ENCODE data around the gene SSR2. TPM values are rescaled to one million over a fixed set of nuclear protein-coding genes. Genes with fewer than 3 reads are reported as not detected.

SSR2 gene
- total and polyA plus RNA-seq, 4 donors: 93.1 to 264 (median 173) TPM

GRCh38 chr1:155966750-155967149, 54.0 kb downstream of the SSR2 start:
- no peak overlapping the region for H3K4me3 ChIP-seq (ENCODE audit: low read depth in 1 of 3, low read length in 3 of 3)

GRCh38 chr1:155966135-155966534, 54.6 kb downstream of the SSR2 start:
- Histone ChIP-seq H3K36me3 (ENCODE audit: control insufficient read depth in 4 of 4, insufficient read depth in 3 of 4, low read depth in 1 of 4, low read length in 3 of 4) (peaks cover 2 to 11% (median 3%) of the 10 kb centered on the region in 4 donors), H3K9ac (ENCODE audit: low read depth in 1 of 2, low read length in 2 of 2) (no peak overlapping the region), H3K27me3 (ENCODE audit: control insufficient read depth in 4 of 4, insufficient read depth in 4 of 4, low read length in 3 of 4) (no peaks in the 10 kb centered on the region), H3K4me3 (ENCODE audit: low read depth in 1 of 3, low read length in 3 of 3) (no peak overlapping the region), H3K27ac (ENCODE audit: low read depth in 1 of 2, low read length in 2 of 2) (no peak overlapping the region), H3K9me3 (ENCODE audit: control insufficient read depth in 4 of 4, low read length in 3 of 4) (no peaks in the 10 kb centered on the region), H3K4me1 (ENCODE audit: control insufficient read depth in 4 of 4, insufficient read depth in 4 of 4, low read length in 3 of 4) (peaks cover 2 to 34% (median 17%) of the 10 kb centered on the region in 4 donors)
- WGBS: 90% methylated on average over 9 of the region's 9 CpGs
- TF ChIP-seq RAD21 (IDR thresholded peaks at IDR 0.05) (peak in 1 of 2 donors; percentile 28), FOXA1 (IDR thresholded peaks at IDR 0.05) (no peak)
- no peak for DNase-seq (ENCODE audit: low spot score)

More at GRCh38 chr1:155966750-155967149, 54.0 kb downstream of the SSR2 start:
- peak overlapping the region in 1 of 2 donors; percentile 60 for H3K27ac ChIP-seq (ENCODE audit: low read depth in 1 of 2, low read length in 2 of 2)
- no peaks in the 10 kb centered on the region for H3K27me3 ChIP-seq (ENCODE audit: control insufficient read depth in 4 of 4, insufficient read depth in 4 of 4, low read length in 3 of 4)
- WGBS: 80% methylated on average over 7 of the region's 7 CpGs
- H3K4me1 ChIP-seq (ENCODE audit: control insufficient read depth in 4 of 4, insufficient read depth in 4 of 4, low read length in 3 of 4): peaks cover 2 to 34% (median 17%) of the 10 kb centered on the region in 4 donors
- peaks cover 2 to 9% (median 3%) of the 10 kb centered on the region in 4 donors for H3K36me3 ChIP-seq (ENCODE audit: control insufficient read depth in 4 of 4, insufficient read depth in 3 of 4, low read depth in 1 of 4, low read length in 3 of 4)
- TF ChIP-seq HNF4A (conservative IDR thresholded peaks at IDR 0.05): no peak
- no peak for TF ChIP-seq MAX (IDR thresholded peaks at IDR 0.05)
- TF ChIP-seq TAF1 (conservative IDR thresholded peaks at IDR 0.05): no peak
- no peak for TF ChIP-seq EGR1 (IDR thresholded peaks at IDR 0.05; ENCODE audit: low read depth in 2 of 2)
- no peak for TF ChIP-seq SP1 (IDR thresholded peaks at IDR 0.05)
- TF ChIP-seq ATF3 (IDR thresholded peaks at IDR 0.05): no peak
- no peak for TF ChIP-seq HNF4G (IDR thresholded peaks at IDR 0.05)
- DNase-seq (ENCODE audit: low spot score): no peak
- H3K9ac ChIP-seq (ENCODE audit: low read depth in 1 of 2, low read length in 2 of 2): no peak overlapping the region
- H3K9me3 ChIP-seq (ENCODE audit: control insufficient read depth in 4 of 4, low read length in 3 of 4): no peaks in the 10 kb centered on the region

GRCh38 chr1:155964193-155964592, 56.6 kb downstream of the SSR2 start:
- peaks cover 4 to 18% (median 5%) of the 10 kb centered on the region in 4 donors for H3K36me3 ChIP-seq (ENCODE audit: control insufficient read depth in 4 of 4, insufficient read depth in 3 of 4, low read depth in 1 of 4, low read length in 3 of 4)

More at GRCh38 chr1:155964193-155964592, 56.6 kb downstream of the SSR2 start:
- Histone ChIP-seq H3K4me1 (ENCODE audit: control insufficient read depth in 4 of 4, insufficient read depth in 4 of 4, low read length in 3 of 4) (peaks cover 2 to 19% (median 16%) of the 10 kb centered on the region in 4 donors), H3K27ac (ENCODE audit: low read depth in 1 of 2, low read length in 2 of 2) (no peak overlapping the region), H3K9me3 (ENCODE audit: control insufficient read depth in 4 of 4, low read length in 3 of 4) (no peaks in the 10 kb centered on the region), H3K4me3 (ENCODE audit: low read depth in 1 of 3, low read length in 3 of 3) (no peak overlapping the region), H3K9ac (ENCODE audit: low read depth in 1 of 2, low read length in 2 of 2) (no peak overlapping the region), H3K27me3 (ENCODE audit: control insufficient read depth in 4 of 4, insufficient read depth in 4 of 4, low read length in 3 of 4) (no peaks in the 10 kb centered on the region)
- WGBS: 88% methylated on average over 7 of the region's 7 CpGs
- DNase-seq (ENCODE audit: low spot score): no peak
- TF ChIP-seq RXRA (IDR thresholded peaks at IDR 0.05) (no peak), HNF4A (conservative IDR thresholded peaks at IDR 0.05) (no peak), REST (IDR thresholded peaks at IDR 0.05) (no peak), ZBTB33 (IDR thresholded peaks at IDR 0.05) (no peak), FOXA1 (IDR thresholded peaks at IDR 0.05) (no peak), ATF3 (IDR thresholded peaks at IDR 0.05) (no peak), TAF1 (conservative IDR thresholded peaks at IDR 0.05) (no peak), NR2F2 (IDR thresholded peaks at IDR 0.05) (no peak), FOXA2 (IDR thresholded peaks at IDR 0.05) (no peak), JUND (IDR thresholded peaks at IDR 0.05) (no peak), RAD21 (IDR thresholded peaks at IDR 0.05) (no peak), SP1 (IDR thresholded peaks at IDR 0.05) (no peak), GABPA (IDR thresholded peaks at IDR 0.05 in 1 of 2, conservative IDR thresholded peaks at IDR 0.05 in 1 of 2) (no peak)

Measured in liver (tissue), 9 donors.